CD4-positive, alpha-beta T cell treated with Interleukin-4 for 4 hours (primary cell): ENCODE data around the gene OPCML.

Experiments
- DNase-seq: peaks from one replicate; pipeline ENCODE4 v3.0.0-alpha.2; 2020

OPCML gene

GRCh38 chr11:132504501-132505041 lies 1027.7 kb downstream of the OPCML start:
- no peak for DNase-seq

- DNase-seq = no peak
Measured at GRCh38 chr11:132501356-132501755, 1030.9 kb downstream of the OPCML start.

- no peak for DNase-seq
Measured at GRCh38 chr11:132499661-132500060, 1032.6 kb downstream of the OPCML start.

- no peak for DNase-seq
Measured at GRCh38 chr11:132496341-132496740, 1036.0 kb downstream of the OPCML start.

- DNase-seq = no peak
Measured at GRCh38 chr11:132493801-132494200, 1038.5 kb downstream of the OPCML start.

GRCh38 chr11:132490978-132491377 lies 1041.3 kb downstream of the OPCML start:
- no peak for DNase-seq

GRCh38 chr11:132486060-132486459 lies 1046.2 kb downstream of the OPCML start:
- DNase-seq = no peak

- DNase-seq = no peak
Measured at GRCh38 chr11:132475026-132475425, 1057.3 kb downstream of the OPCML start.

GRCh38 chr11:132472411-132473172 lies 1059.7 kb downstream of the OPCML start:
- no peak for DNase-seq

- DNase-seq = no peak
Measured at GRCh38 chr11:132471466-132471865, 1060.8 kb downstream of the OPCML start.

GRCh38 chr11:132466983-132467382 lies 1065.3 kb downstream of the OPCML start:
- DNase-seq = no peak

GRCh38 chr11:132464939-132465338 lies 1067.4 kb downstream of the OPCML start:
- no peak for DNase-seq

- no peak for DNase-seq
Measured at GRCh38 chr11:132464003-132464342, 1068.3 kb downstream of the OPCML start.

GRCh38 chr11:132463295-132464002 lies 1068.9 kb downstream of the OPCML start:
- DNase-seq = no peak

- DNase-seq = no peak
Measured at GRCh38 chr11:132459736-132460135, 1072.6 kb downstream of the OPCML start.

- no peak for DNase-seq
Measured at GRCh38 chr11:132457445-132457844, 1074.9 kb downstream of the OPCML start.

GRCh38 chr11:132456751-132457328 lies 1075.5 kb downstream of the OPCML start:
- DNase-seq = no peak

GRCh38 chr11:132455044-132455443 lies 1077.3 kb downstream of the OPCML start:
- no peak for DNase-seq

- no peak for DNase-seq
Measured at GRCh38 chr11:132453406-132453805, 1078.9 kb downstream of the OPCML start.

- no peak for DNase-seq
Measured at GRCh38 chr11:132452616-132453015, 1079.7 kb downstream of the OPCML start.

- no peak for DNase-seq
Measured at GRCh38 chr11:132451942-132452601, 1080.2 kb downstream of the OPCML start.

GRCh38 chr11:132450631-132451030 lies 1081.7 kb downstream of the OPCML start:
- no peak for DNase-seq

- DNase-seq = no peak
Measured at GRCh38 chr11:132448334-132448995, 1083.8 kb downstream of the OPCML start.
